Measurements from ENCODE around the gene NUCKS1. TPM values are rescaled to one million over a fixed set of nuclear protein-coding genes. Genes with fewer than 3 reads are reported as not detected.
A peak's percentile ranks its signal among the peaks of the same experiment; 100 is the strongest.

NUCKS1 gene
- total RNA-seq, 1 experiment from 2014 or later: 427 TPM

DNA sequence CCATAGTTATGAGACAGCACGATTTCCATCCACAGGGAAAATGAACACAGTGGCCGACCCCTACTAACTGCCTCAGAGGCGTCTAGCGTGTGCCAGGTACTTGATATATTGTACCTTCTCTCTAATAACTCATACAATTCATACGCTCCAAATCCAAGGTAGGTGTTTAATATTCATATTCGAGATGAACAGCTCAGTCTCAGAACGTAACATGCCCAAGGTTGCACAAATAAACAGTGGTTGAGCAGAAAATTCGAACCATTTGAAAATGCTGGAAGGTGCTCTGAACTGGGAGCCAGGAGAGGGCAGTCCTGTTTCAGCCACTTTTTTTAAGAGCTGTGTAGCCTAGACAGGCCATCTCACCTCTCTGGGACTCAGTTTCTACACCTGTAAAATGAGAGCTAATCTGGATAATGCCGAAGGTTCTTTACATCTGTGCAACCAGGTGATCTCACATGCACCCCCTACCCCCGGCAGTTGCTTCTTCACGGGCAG, 77.5 kb downstream of the NUCKS1 start:
- Histone ChIP-seq H3K9ac (ENCODE audit: extremely low read depth, insufficient read length, low read length) (no peak overlapping the region), H2BK5ac (ENCODE audit: insufficient read length, low read length) (no peak overlapping the region), H2BK120ac (ENCODE audit: low read depth, low read length, poor library complexity, severe bottlenecking) (no peak overlapping the region), H3K79me2 (ENCODE audit: insufficient read depth, low read length) (no peaks in the 10 kb centered on the region; the same call in 1 of the 2 replicates), H3K27ac (ENCODE audit: insufficient read length, low read depth, low read length) (no peak overlapping the region), H4K20me1 (ENCODE audit: control insufficient read depth, insufficient read depth, insufficient read length) (no peaks in the 10 kb centered on the region), H3T11ph (ENCODE audit: low read length) (no peak overlapping the region), H4K91ac (ENCODE audit: insufficient read length, low read depth, low read length) (no peak overlapping the region), H3K4ac (ENCODE audit: low read depth, low read length) (no peak overlapping the region), H3K18ac (ENCODE audit: insufficient read length, low read depth, low read length) (no peak overlapping the region), H3K23ac (ENCODE audit: insufficient read length, low read depth, low read length) (no peak overlapping the region), H3K9me3 (ENCODE audit: control insufficient read depth, low read depth, low read length) (no peaks in the 10 kb centered on the region), H3K56ac (ENCODE audit: insufficient read length, low read depth, low read length) (no peak overlapping the region), H2BK15ac (ENCODE audit: low read depth, low read length) (no peak overlapping the region), H2AK5ac (ENCODE audit: insufficient read length, low read length) (no peak overlapping the region), H3K4me2 (ENCODE audit: insufficient read depth, insufficient read length, low read length) (no peak overlapping the region), H3K4me1 (ENCODE audit: insufficient read depth, low read length) (peaks cover 17% of the 10 kb centered on the region; the same call in 1 of the 2 replicates), H3K14ac (ENCODE audit: insufficient read depth, low read length) (no peak overlapping the region), H2BK20ac (ENCODE audit: low read depth, low read length, poor library complexity, severe bottlenecking) (no peak overlapping the region), H3K23me2 (ENCODE audit: insufficient read length, low read depth, low read length, poor library complexity, severe bottlenecking) (no peaks in the 10 kb centered on the region), H4K5ac (ENCODE audit: insufficient read length, low read depth, low read length) (no peak overlapping the region), H2AFZ (ENCODE audit: low read length) (no peak overlapping the region), H3K27me3 (ENCODE audit: insufficient read depth, low read length) (no peaks in the 10 kb centered on the region), H4K8ac (replicated peaks; ENCODE audit: insufficient read length, low read depth, low read length) (no peak overlapping the region), H3K79me1 (ENCODE audit: insufficient read depth, low read depth, low read length, poor library complexity, severe bottlenecking) (no peaks in the 10 kb centered on the region), H2BK12ac (ENCODE audit: insufficient read length, low read depth, low read length) (no peak overlapping the region)
- no CpG with 5 or more reads among the region's 11 CpGs for WGBS (ENCODE audit: extremely low coverage, insufficient read length, low lambda C conversion rate)
- Mint-ChIP-seq H3K27ac (peak overlapping the region; percentile 95 to 99 (median 98)), H3K9me3 (no peaks in the 10 kb centered on the region), H3K4me1 (peaks cover 84 to 87% of the 10 kb centered on the region in 2 experiments), H3K4me3 (peak overlapping the region; percentile 43 to 65; a peak in 3 of 5 replicates), H3K27me3 (ENCODE audit: low read depth) (no peaks in the 10 kb centered on the region), H3K36me3 (ENCODE audit: insufficient read depth in 1 of 3, low read depth in 3 of 3) (no peaks in the 10 kb centered on the region; a peak in 2 of 7 replicates)
- no peak for DNase-seq
- TF ChIP-seq, protein P1, sequence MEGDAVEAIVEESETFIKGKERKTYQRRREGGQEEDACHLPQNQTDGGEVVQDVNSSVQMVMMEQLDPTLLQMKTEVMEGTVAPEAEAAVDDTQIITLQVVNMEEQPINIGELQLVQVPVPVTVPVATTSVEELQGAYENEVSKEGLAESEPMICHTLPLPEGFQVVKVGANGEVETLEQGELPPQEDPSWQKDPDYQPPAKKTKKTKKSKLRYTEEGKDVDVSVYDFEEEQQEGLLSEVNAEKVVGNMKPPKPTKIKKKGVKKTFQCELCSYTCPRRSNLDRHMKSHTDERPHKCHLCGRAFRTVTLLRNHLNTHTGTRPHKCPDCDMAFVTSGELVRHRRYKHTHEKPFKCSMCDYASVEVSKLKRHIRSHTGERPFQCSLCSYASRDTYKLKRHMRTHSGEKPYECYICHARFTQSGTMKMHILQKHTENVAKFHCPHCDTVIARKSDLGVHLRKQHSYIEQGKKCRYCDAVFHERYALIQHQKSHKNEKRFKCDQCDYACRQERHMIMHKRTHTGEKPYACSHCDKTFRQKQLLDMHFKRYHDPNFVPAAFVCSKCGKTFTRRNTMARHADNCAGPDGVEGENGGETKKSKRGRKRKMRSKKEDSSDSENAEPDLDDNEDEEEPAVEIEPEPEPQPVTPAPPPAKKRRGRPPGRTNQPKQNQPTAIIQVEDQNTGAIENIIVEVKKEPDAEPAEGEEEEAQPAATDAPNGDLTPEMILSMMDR (conservative IDR thresholded peaks at IDR 0.05): no peak

Measured in H9 (cell line).